ENCODE data around the gene GALNT10. TPM values are rescaled to one million over a fixed set of nuclear protein-coding genes. Genes with fewer than 3 reads are reported as not detected.

The GALNT10 gene
- total and polyA plus RNA-seq, 10 of the 15 experiments (the other 5 are each of a cell fraction or from before 2014, with no cell fraction given), result 3.9 to 35.4 (median 15.5) TPM

- no TSS peak for BruUV-seq (replicated peaks)
- POLR2A ChIA-PET, result interaction anchor here (0.7 kb wide), 1 partner anchor 539 kb away, joined by 3 read pairs; no protein-coding TSS in a partner anchor
- Histone ChIP-seq H3K27ac (ENCODE audit: control insufficient read depth, insufficient read depth) (no peak overlapping the region), H4K20me1 (ENCODE audit: control insufficient read depth, insufficient read depth) (no peaks in the 10 kb centered on the region), H3K27me3 (replicated peaks in 1 of 2; ENCODE audit: control insufficient read depth in 2 of 2, insufficient read depth in 2 of 2, low read length in 1 of 2) (no peaks in the 10 kb centered on the region), H3K9me3 (replicated peaks; ENCODE audit: control insufficient read depth, insufficient read depth, low read length) (no peaks in the 10 kb centered on the region), H3K4me1 (ENCODE audit: control insufficient read depth, insufficient read depth, low read length) (no peaks in the 10 kb centered on the region), H3K9ac (ENCODE audit: control insufficient read depth, insufficient read depth, low read length) (no peak overlapping the region), H3K4me3 (no peak overlapping the region), H2AFZ (ENCODE audit: control insufficient read depth, low read depth, low read length) (no peak overlapping the region), H3K79me2 (ENCODE audit: control insufficient read depth, insufficient read depth, low read length) (no peaks in the 10 kb centered on the region), H3K36me3 (ENCODE audit: control insufficient read depth in 2 of 2, insufficient read depth in 2 of 2, low read length in 1 of 2) (peaks cover 0 to 9% of the 10 kb centered on the region in 2 experiments; a peak in 3 of 4 replicates), H3K4me2 (ENCODE audit: control insufficient read depth, insufficient read depth) (no peak overlapping the region)
- intact Hi-C loops (cut with micrococcal nuclease; ENCODE audit: unreplicated experiment) (no loop called here), in situ Hi-C loops (cut with MboI) (no loop called here)
- CTCF ChIA-PET, result interaction anchor here (0.6 to 4.2 kb wide), 3 partner anchors 17 to 346 kb away, joined by 3 to 21 read pairs (median 4); no protein-coding TSS in a partner anchor
- ATAC-seq (no peak), DNase-seq (ENCODE audit: low read depth, low spot score) (no peak), FAIRE-seq (no peak)
- RAD21 ChIA-PET (ENCODE audit: unreplicated experiment), result interaction anchor here (0.8 kb wide), 1 partner anchor 110 kb away, joined by 3 read pairs; no protein-coding TSS in a partner anchor
- 76% methylated on average over 6 of the region's 6 CpGs for WGBS (ENCODE audit: insufficient coverage, insufficient replicate concordance, low lambda C conversion rate, missing lambda C conversion rate)
- SMC1A ChIA-PET (ENCODE audit: uncharacterized antibody, unreplicated experiment), result interaction anchor here (1.0 kb wide), 1 partner anchor 11 kb away, joined by 3 read pairs; no protein-coding TSS in a partner anchor
- TF ChIP-seq KLF5 (IDR thresholded peaks at IDR 0.05; ENCODE audit: partially characterized antibody), result no peak
- TF ChIP-seq SIX5 (IDR thresholded peaks at IDR 0.05; ENCODE audit: low read depth, low read length, severe bottlenecking), result no peak
- no peak for TF ChIP-seq KAT2A (conservative IDR thresholded peaks at IDR 0.05; ENCODE audit: control insufficient read depth, low read depth, low read length)
- TF ChIP-seq BCLAF1 (IDR thresholded peaks at IDR 0.05), result no peak
- no peak for TF ChIP-seq ASH2L (IDR thresholded peaks at IDR 0.05; ENCODE audit: borderline replicate concordance, low read depth)
- no peak for TF ChIP-seq IKZF1 (conservative IDR thresholded peaks at IDR 0.05)
- TF ChIP-seq SREBF1 (IDR thresholded peaks at IDR 0.05; ENCODE audit: low read length), result no peak
- no peak for TF ChIP-seq GATAD2B (conservative IDR thresholded peaks at IDR 0.05; ENCODE audit: low read depth)
- TF ChIP-seq POLR2A (IDR thresholded peaks at IDR 0.05; ENCODE audit: low read depth, low read length), result no peak
- TF ChIP-seq SMC3 (IDR thresholded peaks at IDR 0.05; ENCODE audit: borderline replicate concordance, low read length), result no peak
- no peak for TF ChIP-seq MTA2 (IDR thresholded peaks at IDR 0.05; ENCODE audit: low read depth)
- TF ChIP-seq DPF2 (IDR thresholded peaks at IDR 0.05), result no peak
- TF ChIP-seq POLR2AphosphoS5 (IDR thresholded peaks at IDR 0.05; ENCODE audit: low read length), result no peak
- no peak for TF ChIP-seq ZNF24 (IDR thresholded peaks at IDR 0.05)
- TF ChIP-seq NFYB (IDR thresholded peaks at IDR 0.05; ENCODE audit: insufficient read depth, low read depth, low read length), result no peak
- TF ChIP-seq SMAD1 (IDR thresholded peaks at IDR 0.05; ENCODE audit: low read depth, partially characterized antibody), result no peak
- no peak for TF ChIP-seq IRF5 (IDR thresholded peaks at IDR 0.05; ENCODE audit: borderline replicate concordance)
- TF ChIP-seq HDAC6 (IDR thresholded peaks at IDR 0.05; ENCODE audit: unreplicated experiment), result no peak
- no peak for TF ChIP-seq RUNX3 (IDR thresholded peaks at IDR 0.05; ENCODE audit: low read length)
- no peak for TF ChIP-seq REST (IDR thresholded peaks at IDR 0.05; ENCODE audit: low read depth, low read length)
Measured at GRCh38 chr5:154410786-154411185, 220.3 kb downstream of the GALNT10 start.
